ENCODE measurements around the gene ERVW-1. TPM values are rescaled to one million over a fixed set of nuclear protein-coding genes. Genes with fewer than 3 reads are reported as not detected.

ERVW-1 gene
- total RNA-seq, 4 donors from 2014 or later: not detected

GRCh38 chr7:92421676-92422435, 55.9 kb downstream of the ERVW-1 start:
- no peaks in the 10 kb centered on the region for H3K9me3 ChIP-seq
- DNase-seq (ENCODE audit: low spot score in 2 of 2): no peak
- TF ChIP-seq POLR2A (IDR thresholded peaks at IDR 0.05) (no peak), EP300 (IDR thresholded peaks at IDR 0.05) (no peak), CTCF (IDR thresholded peaks at IDR 0.05) (no peak)
- H3K27ac ChIP-seq: no peak overlapping the region
- peaks cover 0 to 12% (median 0%) of the 10 kb centered on the region in 4 donors for H3K4me1 ChIP-seq
- no peaks in the 10 kb centered on the region for H3K36me3 ChIP-seq
- no peaks in the 10 kb centered on the region for H3K27me3 ChIP-seq
- no peak overlapping the region for H3K4me3 ChIP-seq
- 69% methylated on average over 5 of the region's 5 CpGs for WGBS, 2 donors

Other genes starting within 250 kb of the ERVW-1 start
- 100 to 1,000 TPM in 1 of 4 donors, 10 to 100 TPM in 3; 64.2 to 148 (median 74.5) TPM for gene KRIT1, start 232.0 kb downstream of the ERVW-1 start, total RNA-seq
- gene ANKIB1, start 232.0 kb downstream of the ERVW-1 start, total RNA-seq: 10 to 100 TPM; 27.1 to 38.1 (median 36.8) TPM
- gene GATAD1, start 30.5 kb downstream of the ERVW-1 start, total RNA-seq: 10 to 100 TPM; 46.8 to 91.2 (median 55.9) TPM
- gene PEX1, start 50.6 kb upstream of the ERVW-1 start, total RNA-seq: 10 to 100 TPM; 18.4 to 24.6 (median 20.7) TPM
- gene RBM48, start 50.8 kb upstream of the ERVW-1 start, total RNA-seq: 10 to 100 TPM in 3 of 4 donors, 1 to 10 TPM in 1; 8.5 to 16.3 (median 12.8) TPM
- gene FAM133B, start 112.4 kb upstream of the ERVW-1 start, total RNA-seq: 10 to 100 TPM; 12.6 to 26.4 (median 22.9) TPM